KG1 (cell line): ENCODE results near the gene ARHGAP10.
"Not testable (repeated sequence)": the region's sequence is repeated elsewhere in the genome, so short reads cannot be mapped to it uniquely, and the experiment has no call there.

ENCODE experiments used
- DNase-seq: peaks from one replicate; lab custom pipeline; 2025; lab: John Stamatoyannopoulos, UW

The ARHGAP10 gene

GRCh38 chr4:148067301-148067916, 335.5 kb downstream of the ARHGAP10 start:
- no peak for DNase-seq

- no peak for DNase-seq
These were observed 336.4 kb downstream of the ARHGAP10 start for GRCh38 chr4:148068065-148068911.

- DNase-seq: no peak
These were observed 337.4 kb downstream of the ARHGAP10 start for GRCh38 chr4:148069086-148069894.

GRCh38 chr4:148069895-148070178, 337.9 kb downstream of the ARHGAP10 start:
- no peak for DNase-seq

- no peak for DNase-seq
These were observed 339.1 kb downstream of the ARHGAP10 start for GRCh38 chr4:148071009-148071408.

- no peak for DNase-seq
These were observed 340.9 kb downstream of the ARHGAP10 start for GRCh38 chr4:148072789-148073188.

GRCh38 chr4:148073349-148073748, 341.5 kb downstream of the ARHGAP10 start:
- no peak for DNase-seq

- no peak for DNase-seq
These were observed 342.6 kb downstream of the ARHGAP10 start for GRCh38 chr4:148074462-148074861.

- no peak for DNase-seq
These were observed 343.6 kb downstream of the ARHGAP10 start for GRCh38 chr4:148075438-148075837.

GRCh38 chr4:148076964-148077363, 345.1 kb downstream of the ARHGAP10 start:
- DNase-seq: no peak

- no peak for DNase-seq
These were observed 345.7 kb downstream of the ARHGAP10 start for GRCh38 chr4:148077581-148077980.

GRCh38 chr4:148078061-148078460, 346.2 kb downstream of the ARHGAP10 start:
- no peak for DNase-seq

GRCh38 chr4:148079961-148080360, 348.1 kb downstream of the ARHGAP10 start:
- no peak for DNase-seq

- no peak for DNase-seq
These were observed 349.4 kb downstream of the ARHGAP10 start for GRCh38 chr4:148081267-148081666.

GRCh38 chr4:148081745-148082144, 349.9 kb downstream of the ARHGAP10 start:
- DNase-seq: no peak

GRCh38 chr4:148083073-148083472, 351.2 kb downstream of the ARHGAP10 start:
- not testable (repeated sequence) for DNase-seq

GRCh38 chr4:148089624-148090023, 357.7 kb downstream of the ARHGAP10 start:
- DNase-seq: no peak

- DNase-seq: no peak
These were observed 358.1 kb downstream of the ARHGAP10 start for GRCh38 chr4:148090029-148090428.

- DNase-seq: no peak
These were observed 358.9 kb downstream of the ARHGAP10 start for GRCh38 chr4:148090503-148091476.

- DNase-seq: no peak
These were observed 360.0 kb downstream of the ARHGAP10 start for GRCh38 chr4:148091896-148092295.

GRCh38 chr4:148092316-148093014, 360.6 kb downstream of the ARHGAP10 start:
- DNase-seq: no peak
